Right ventricle myocardium superior (tissue), 1 donor: ENCODE results near the gene ACRBP. TPM values are rescaled to one million over a fixed set of nuclear protein-coding genes. Genes with fewer than 3 reads are reported as not detected.
"Not testable (repeated sequence)": the region's sequence is repeated elsewhere in the genome, so short reads cannot be mapped to it uniquely, and the experiment has no call there.

Source experiments
- ATAC-seq: fragments of 200-7000 bp; cut with Tn5 transposase; one replicate; pipeline ENCODE4 v1.9.1; 2020; ENCODE audit warnings: mild to moderate bottlenecking; ENCODE audit not compliant: poor library complexity
- DNase-seq: peaks from one replicate; pipeline ENCODE4 v3.0.0-alpha.2; 2020
- intact Hi-C: fragments of 100-400 bp; cut with DNase I; formaldehyde crosslinking; loops from one replicate; pipeline ENCODE4 v1.11.2; 2022
- total RNA-seq: library from RNA; stranded (reverse); fragmentation: NEBNext Ultra II Directional; extraction: Animal tissue kit (Norgen Biotek cat#: 25700); gene quantifications from one replicate; pipeline ENCODE4 v1.2.1, GENCODE V29; 2021
- donor health status: DM: no; HTN: yes; CAD: no; lungs with severe emphysema.

Gene ACRBP
- total RNA-seq, 1 donor from 2014 or later: 0.51 TPM

- no peak for DNase-seq
- intact Hi-C loops: no loop called here
- no peak for ATAC-seq
Observed at GRCh38 chr12:6604259-6605029, 42.8 kb downstream of the ACRBP start.

GRCh38 chr12:6603095-6603567 is 44.1 kb downstream of the ACRBP start:
- ATAC-seq (no peak), DNase-seq (peak; percentile 72)
- intact Hi-C loops: no loop called here

DNA sequence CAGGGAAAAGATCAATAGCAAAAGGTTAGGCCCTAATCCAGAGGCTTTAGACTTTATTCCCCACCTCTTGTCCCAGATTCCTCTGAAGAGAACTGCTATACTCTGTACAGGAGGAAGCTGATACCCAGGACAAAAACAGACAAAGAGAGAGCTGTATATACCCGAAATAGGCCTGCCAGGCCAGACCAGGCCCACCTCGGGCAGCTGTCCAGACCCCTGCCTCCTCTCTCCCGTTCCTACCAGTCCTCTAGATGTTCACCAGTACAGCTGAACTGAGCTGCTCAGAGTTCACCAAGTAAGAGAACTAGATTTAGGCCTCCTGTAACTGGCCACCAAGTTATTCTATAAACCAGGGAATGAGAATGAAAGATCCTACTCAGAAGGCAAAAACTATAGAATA is 44.7 kb downstream of the ACRBP start:
- no peak for DNase-seq
- intact Hi-C loops: no loop called here
- no peak for ATAC-seq

- not testable (repeated sequence) for DNase-seq, ATAC-seq
Observed at GRCh38 chr12:6595673-6596072, 51.6 kb downstream of the ACRBP start.

GRCh38 chr12:6592087-6592486 is 55.1 kb downstream of the ACRBP start:
- intact Hi-C loops: no loop called here
- no peak for ATAC-seq
- DNase-seq: no peak

More at GRCh38 chr12:6595673-6596072, 51.6 kb downstream of the ACRBP start:
- intact Hi-C loops: not testable (repeated sequence)

Other genes with a start within 250 kb of the ACRBP start
- gene CD27, start 202.5 kb downstream of the ACRBP start, total RNA-seq: 0.30 TPM
- gene TAPBPL, start 195.4 kb downstream of the ACRBP start, total RNA-seq: 11.1 TPM
- gene VAMP1, start 176.8 kb downstream of the ACRBP start, total RNA-seq: 3.2 TPM
- 280 TPM for gene MRPL51, start 154.2 kb downstream of the ACRBP start, total RNA-seq
- gene NCAPD2, start 153.3 kb downstream of the ACRBP start, total RNA-seq: 8.9 TPM
- gene GAPDH, start 112.9 kb downstream of the ACRBP start, total RNA-seq: 4,109 TPM
- 14.1 TPM for gene IFFO1, start 91.4 kb downstream of the ACRBP start, total RNA-seq
- 14.8 TPM for gene NOP2, start 79.1 kb downstream of the ACRBP start, total RNA-seq
- 142 TPM for gene CHD4, start 40.1 kb downstream of the ACRBP start, total RNA-seq
- 7.3 TPM for gene LPAR5, start 11.5 kb downstream of the ACRBP start, total RNA-seq
- gene ING4, start 15.7 kb upstream of the ACRBP start, total RNA-seq: 25.3 TPM
- gene ZNF384, start 41.9 kb upstream of the ACRBP start, total RNA-seq: 23.0 TPM
- gene PIANP, start 53.4 kb upstream of the ACRBP start, total RNA-seq: 0.35 TPM
- gene COPS7A, start 76.6 kb upstream of the ACRBP start, total RNA-seq: 70.4 TPM
- 153 TPM for gene MLF2, start 105.7 kb upstream of the ACRBP start, total RNA-seq
- gene PTMS, start 118.9 kb upstream of the ACRBP start, total RNA-seq: 108 TPM
- 0.22 TPM for gene LAG3, start 125.1 kb upstream of the ACRBP start, total RNA-seq
- gene CD4, start 142.1 kb upstream of the ACRBP start, total RNA-seq: 10.4 TPM
- gene GPR162, start 174.4 kb upstream of the ACRBP start, total RNA-seq: 4.4 TPM
- 10.0 TPM for gene P3H3, start 181.0 kb upstream of the ACRBP start, total RNA-seq
- gene GNB3, start 193.5 kb upstream of the ACRBP start, total RNA-seq: 2.9 TPM
- 1.3 TPM for gene CDCA3, start 203.9 kb upstream of the ACRBP start, total RNA-seq
- gene USP5, start 204.7 kb upstream of the ACRBP start, total RNA-seq: 63.0 TPM
- gene TPI1, start 220.1 kb upstream of the ACRBP start, total RNA-seq: 804 TPM
- 3.2 TPM for gene SPSB2, start 225.9 kb upstream of the ACRBP start, total RNA-seq